Smooth muscle cell of the umbilical artery (primary cell): ENCODE results near the gene COL5A1. TPM values are rescaled to one million over a fixed set of nuclear protein-coding genes. Genes with fewer than 3 reads are reported as not detected.

Experiments used
- total RNA-seq: library from RNA; depleted of rRNA; stranded (reverse); fragments of >200 nt; gene quantifications from 2 replicates; pipeline ENCODE4 v1.2.3, GENCODE V29; 2014

COL5A1 gene
- 1,286 and 1,941 TPM in 2 replicates for total RNA-seq

DNA sequence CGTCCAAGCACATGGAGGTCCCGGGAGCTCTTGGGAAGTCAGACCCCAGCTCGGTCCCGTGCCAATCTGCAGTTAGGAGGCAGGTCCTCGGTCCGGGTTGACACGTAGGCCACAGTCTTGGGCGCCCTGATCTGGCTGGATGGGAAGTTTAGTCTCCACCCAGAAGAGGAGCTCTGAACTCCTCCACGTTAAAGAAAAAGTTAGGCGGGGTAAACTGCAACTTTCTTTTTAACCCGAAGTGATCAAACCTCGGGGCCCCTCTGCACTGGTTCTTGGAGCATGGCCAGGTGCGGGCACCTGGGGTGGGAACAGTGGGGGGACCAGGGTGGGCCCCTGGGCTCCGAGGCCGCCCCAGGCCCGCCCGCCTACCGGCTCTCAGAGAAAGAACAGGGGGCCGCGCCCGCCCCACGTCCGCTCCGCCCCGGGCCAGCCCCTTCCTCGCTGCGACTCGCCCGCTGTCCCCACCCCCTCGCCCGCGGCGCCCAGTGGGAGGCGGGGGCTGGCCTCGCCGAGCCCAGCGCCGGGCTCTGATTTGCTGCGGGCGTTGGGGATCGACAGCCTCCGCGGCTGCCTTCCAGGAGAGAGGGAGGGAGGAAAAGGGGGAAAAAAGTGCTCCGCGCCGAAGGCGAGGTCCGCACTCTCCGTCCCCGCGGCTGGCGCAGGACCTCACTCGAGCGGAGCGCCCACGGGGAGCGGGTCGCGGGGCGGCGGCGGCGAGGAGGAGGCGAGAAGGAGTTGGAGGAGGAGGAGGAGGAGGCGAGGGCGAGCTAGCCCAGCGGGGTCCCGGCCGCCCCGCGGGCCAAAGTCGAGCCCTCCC, at the start of gene COL5A1:
COL5A1 (plus strand) TSS at position 631 of the 817 bp plus-strand sequence. CDS start 385 bp downstream, outside the sequence.

DNA sequence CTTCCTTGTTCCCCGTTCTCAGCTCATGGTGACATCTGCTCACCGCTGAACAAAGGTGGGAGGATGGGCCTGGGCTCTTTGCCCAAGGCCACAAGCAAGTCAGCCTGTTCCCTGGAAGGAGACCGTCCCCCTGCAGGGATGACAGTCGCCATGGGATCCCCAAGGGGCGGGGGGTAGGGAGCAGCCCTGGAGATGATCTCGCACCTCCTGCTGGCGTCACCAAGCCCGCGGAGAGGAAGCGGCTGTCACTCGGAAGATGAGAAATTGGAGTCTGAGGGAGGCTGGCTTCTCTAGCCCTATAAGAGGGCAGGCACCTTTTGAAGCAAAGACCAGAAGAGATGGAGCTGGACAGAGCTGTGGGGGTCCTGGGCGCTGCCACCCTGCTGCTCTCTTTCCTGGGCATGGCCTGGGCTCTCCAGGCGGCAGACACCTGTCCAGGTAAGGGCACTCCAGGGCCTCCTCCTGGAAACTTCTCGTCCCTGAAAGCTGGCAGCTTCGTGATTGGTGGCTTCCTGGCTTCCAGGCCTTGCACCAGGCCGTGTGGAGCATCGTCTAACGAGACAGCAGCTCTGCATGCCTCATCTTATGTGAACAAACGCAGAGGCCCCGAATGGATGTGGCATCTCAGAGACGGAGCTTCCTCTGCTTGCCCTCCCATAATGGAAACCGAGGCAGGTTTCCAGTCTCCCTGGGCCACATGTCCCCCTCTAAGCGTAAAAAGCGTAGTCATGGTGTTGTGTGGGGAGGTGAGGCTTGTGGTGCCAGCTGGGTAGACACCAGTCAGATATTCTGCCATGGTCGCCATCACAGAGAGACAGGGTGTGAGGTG, 239.1 kb downstream of the COL5A1 start, which contains the start of gene FCN2:
FCN2 (plus strand) TSS at position 327 of the 829 bp plus-strand sequence; CDS start at position 339, 12 bp downstream.

Other genes starting within 250 kb of the COL5A1 start
- not detected in 2 replicates for gene FCN2, start 239.0 kb downstream of the COL5A1 start, total RNA-seq